Calu3 (cell line): ENCODE measurements around the gene CACNA1G. TPM values are rescaled to one million over a fixed set of nuclear protein-coding genes. Genes with fewer than 3 reads are reported as not detected.

ENCODE experiments used
- BruUV-seq: library from RNA; stranded (reverse); fragments of 400-500 nt; replicated peaks from 2 replicates; lab custom pipeline; 2021; lab: Mats Ljungman, UMichigan
- CTCF ChIA-PET: fragments of 300-600 bp; sonication (Branson Sonifier 250); formaldehyde crosslinking; loops from one replicate; lab custom pipeline; 2022; ENCODE audit warnings: antibody characterized with exemption; lab: Charles Lee
- DNase-seq: peaks from one replicate; pipeline ENCODE4 v3.0.0; 2022
- H3K27ac Mint-ChIP-seq: one replicate; pipeline ENCODE4 v1.8.0; 2022; ENCODE audit warnings: mixed read lengths; ENCODE audit not compliant: unreplicated experiment
- H3K27me3 Mint-ChIP-seq: one replicate; pipeline ENCODE4 v1.8.0; 2022; ENCODE audit warnings: mixed read lengths; ENCODE audit not compliant: unreplicated experiment
- H3K36me3 Mint-ChIP-seq: one replicate; pipeline ENCODE4 v1.8.0; 2022; ENCODE audit warnings: mild to moderate bottlenecking, moderate library complexity, mixed read lengths; ENCODE audit not compliant: insufficient read depth, unreplicated experiment
- H3K4me1 Mint-ChIP-seq: one replicate; pipeline ENCODE4 v1.8.0; 2022; ENCODE audit warnings: mild to moderate bottlenecking, low read depth, mixed read lengths; ENCODE audit not compliant: unreplicated experiment
- H3K4me3 Mint-ChIP-seq: one replicate; pipeline ENCODE4 v1.8.0; 2022; ENCODE audit warnings: mild to moderate bottlenecking, low read depth, moderate library complexity, mixed read lengths; ENCODE audit not compliant: unreplicated experiment
- H3K9me3 Mint-ChIP-seq: one replicate; pipeline ENCODE4 v1.8.0; 2022; ENCODE audit warnings: low read depth, mixed read lengths; ENCODE audit not compliant: unreplicated experiment
- intact Hi-C: fragments of 100-400 bp; cut with micrococcal nuclease; formaldehyde crosslinking; loops from one replicate; pipeline ENCODE4 v1.10.0; 2022; ENCODE audit not compliant: unreplicated experiment
- total RNA-seq: library from RNA; stranded (reverse); gene quantifications from 2 replicates; pipeline ENCODE4 v1.2.3, GENCODE V29; 2022
- TF ChIP-seq, protein P1 (sequence below): fragments of 200-600 bp; IDR thresholded peaks from one replicate; pipeline ENCODE4 v1.8.0; 2022; ENCODE audit warnings: antibody characterized with exemption; ENCODE audit not compliant: unreplicated experiment

Gene CACNA1G
- total RNA-seq, 1 experiment from 2014 or later = not detected

DNA sequence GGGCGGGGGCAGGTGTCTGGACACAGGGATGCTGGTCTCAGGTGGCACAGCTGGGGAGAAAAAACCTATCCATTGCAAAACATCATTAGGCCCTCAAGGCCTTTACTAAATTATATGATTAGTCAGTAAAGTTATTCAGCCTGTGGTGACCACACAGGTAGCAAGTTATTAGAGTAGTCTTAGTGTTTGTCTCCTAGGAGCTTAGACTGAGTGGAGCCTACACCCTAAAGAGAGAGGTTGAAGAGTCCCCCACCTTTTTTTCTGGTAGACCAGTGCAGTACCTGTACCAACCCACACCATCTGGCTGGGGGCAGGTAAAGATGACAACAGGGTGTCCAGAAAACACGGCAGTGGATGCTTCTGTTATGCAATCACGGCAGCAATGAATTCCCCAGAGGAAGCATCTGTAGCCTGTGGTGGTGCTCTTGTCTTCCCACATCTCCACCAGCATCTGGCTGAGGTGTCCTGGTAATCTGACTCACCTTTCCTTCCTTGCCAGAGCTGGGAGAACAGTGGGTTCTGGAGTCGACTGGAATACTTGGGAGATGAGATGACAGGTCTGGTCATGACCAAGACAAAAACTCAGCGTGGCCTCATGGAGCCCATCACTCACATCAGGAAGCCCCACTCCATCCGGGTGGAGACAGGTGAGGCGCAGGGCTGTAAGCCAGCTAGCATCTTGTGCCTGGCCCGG is 41.2 kb upstream of the CACNA1G start:
- no peaks in the 10 kb centered on the region for H3K9me3 Mint-ChIP-seq
- H3K36me3 Mint-ChIP-seq = peaks cover 4% of the 10 kb centered on the region
- DNase-seq = no peak
- H3K27me3 Mint-ChIP-seq = peaks cover 25% of the 10 kb centered on the region
- H3K4me3 Mint-ChIP-seq = no peak overlapping the region
- H3K27ac Mint-ChIP-seq = no peak overlapping the region
- TF ChIP-seq, protein P1, sequence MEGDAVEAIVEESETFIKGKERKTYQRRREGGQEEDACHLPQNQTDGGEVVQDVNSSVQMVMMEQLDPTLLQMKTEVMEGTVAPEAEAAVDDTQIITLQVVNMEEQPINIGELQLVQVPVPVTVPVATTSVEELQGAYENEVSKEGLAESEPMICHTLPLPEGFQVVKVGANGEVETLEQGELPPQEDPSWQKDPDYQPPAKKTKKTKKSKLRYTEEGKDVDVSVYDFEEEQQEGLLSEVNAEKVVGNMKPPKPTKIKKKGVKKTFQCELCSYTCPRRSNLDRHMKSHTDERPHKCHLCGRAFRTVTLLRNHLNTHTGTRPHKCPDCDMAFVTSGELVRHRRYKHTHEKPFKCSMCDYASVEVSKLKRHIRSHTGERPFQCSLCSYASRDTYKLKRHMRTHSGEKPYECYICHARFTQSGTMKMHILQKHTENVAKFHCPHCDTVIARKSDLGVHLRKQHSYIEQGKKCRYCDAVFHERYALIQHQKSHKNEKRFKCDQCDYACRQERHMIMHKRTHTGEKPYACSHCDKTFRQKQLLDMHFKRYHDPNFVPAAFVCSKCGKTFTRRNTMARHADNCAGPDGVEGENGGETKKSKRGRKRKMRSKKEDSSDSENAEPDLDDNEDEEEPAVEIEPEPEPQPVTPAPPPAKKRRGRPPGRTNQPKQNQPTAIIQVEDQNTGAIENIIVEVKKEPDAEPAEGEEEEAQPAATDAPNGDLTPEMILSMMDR = no peak
- no peaks in the 10 kb centered on the region for H3K4me1 Mint-ChIP-seq
- no TSS peak for BruUV-seq
- intact Hi-C loops = no loop called here
- CTCF ChIA-PET = no interaction called here

DNA sequence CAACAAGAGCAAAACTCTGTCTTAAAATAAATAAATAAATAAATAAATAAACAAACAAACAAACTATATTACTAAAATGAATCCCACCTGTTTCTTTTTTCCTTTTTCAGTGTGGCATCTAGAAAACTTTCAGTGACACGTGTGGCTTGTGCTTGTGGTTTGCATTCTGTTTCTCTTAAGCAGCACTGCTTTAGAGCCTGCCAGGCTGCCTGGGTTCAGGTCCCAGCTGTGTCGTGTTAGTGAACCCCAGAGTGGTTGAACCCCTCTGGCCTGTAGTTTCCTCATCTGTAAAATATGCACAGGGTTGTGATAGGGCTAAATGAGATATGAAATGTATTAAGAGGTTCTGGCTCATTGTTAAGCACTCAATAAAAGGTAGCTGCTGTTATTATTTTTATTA is 40.0 kb upstream of the CACNA1G start:
- no peak for DNase-seq
- no TSS peak for BruUV-seq
- Mint-ChIP-seq H3K4me3 (no peak overlapping the region), H3K27me3 (peaks cover 25% of the 10 kb centered on the region), H3K9me3 (no peaks in the 10 kb centered on the region), H3K4me1 (no peaks in the 10 kb centered on the region), H3K27ac (no peak overlapping the region), H3K36me3 (peaks cover 4% of the 10 kb centered on the region)
- intact Hi-C loops = no loop called here
- CTCF ChIA-PET = interaction anchor here (0.8 to 1.9 kb wide), 3 partner anchors 27 to 151 kb away, joined by 3 to 5 read pairs (median 3); partner anchors contain the start of gene LRRC59
- TF ChIP-seq, protein P1 = no peak

DNA sequence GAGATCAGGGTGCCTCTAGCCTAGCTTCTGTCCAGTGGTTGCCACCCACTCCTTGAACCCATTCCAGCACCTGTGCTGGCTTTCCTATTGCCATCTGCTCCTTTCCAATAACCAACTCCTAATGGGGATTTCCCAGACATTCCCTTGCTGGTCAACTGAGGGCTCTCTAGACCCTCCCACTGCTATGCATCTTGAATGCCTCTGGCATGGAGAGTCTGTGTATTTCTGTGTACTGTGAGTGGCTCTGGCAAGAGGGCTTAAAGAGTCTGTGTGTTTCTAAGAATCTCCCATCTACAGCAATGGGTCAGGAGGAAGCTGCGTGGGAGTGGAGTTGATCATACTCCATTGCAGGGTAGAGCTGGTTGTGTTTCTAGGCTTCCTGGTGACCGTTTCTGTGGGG is 39.0 kb upstream of the CACNA1G start:
- peaks cover 24% of the 10 kb centered on the region for H3K27me3 Mint-ChIP-seq
- H3K4me3 Mint-ChIP-seq = no peak overlapping the region
- peaks cover 4% of the 10 kb centered on the region for H3K36me3 Mint-ChIP-seq
- H3K4me1 Mint-ChIP-seq = no peaks in the 10 kb centered on the region
- TF ChIP-seq, protein P1 = no peak
- DNase-seq = no peak
- CTCF ChIA-PET = interaction anchor here (0.8 to 1.9 kb wide), 3 partner anchors 17 to 242 kb away, joined by 3 to 6 read pairs (median 5); no protein-coding TSS in a partner anchor
- no TSS peak for BruUV-seq
- H3K27ac Mint-ChIP-seq = no peak overlapping the region
- intact Hi-C loops = no loop called here
- no peaks in the 10 kb centered on the region for H3K9me3 Mint-ChIP-seq

DNA sequence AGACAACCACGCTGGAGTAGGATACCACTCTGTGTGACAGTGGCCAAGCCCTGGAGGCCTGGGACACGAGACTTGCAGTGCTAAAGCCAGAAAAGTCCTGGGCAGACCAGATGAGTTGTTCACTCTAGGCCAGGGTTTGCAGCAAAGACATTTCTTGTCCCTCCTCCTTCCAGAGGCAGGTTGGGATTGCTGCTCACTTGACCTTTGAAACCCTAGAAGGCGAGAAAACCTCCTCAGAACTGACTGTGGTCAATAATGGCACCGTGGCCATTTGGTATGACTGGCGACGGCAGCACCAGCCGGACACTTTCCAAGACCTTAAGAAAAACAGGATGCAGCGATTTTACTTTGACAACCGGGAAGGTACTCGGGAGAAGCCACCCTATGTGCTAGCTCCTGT is 37.7 kb upstream of the CACNA1G start:
- DNase-seq = no peak
- CTCF ChIA-PET = no interaction called here
- Mint-ChIP-seq H3K4me1 (no peaks in the 10 kb centered on the region), H3K9me3 (no peaks in the 10 kb centered on the region), H3K27ac (no peak overlapping the region), H3K27me3 (peaks cover 12% of the 10 kb centered on the region), H3K4me3 (no peak overlapping the region), H3K36me3 (peaks cover 4% of the 10 kb centered on the region)
- TF ChIP-seq, protein P1 = no peak
- BruUV-seq = no TSS peak
- intact Hi-C loops = no loop called here
